ENCODE results near the gene MAP1A.

Gene MAP1A

GRCh38 chr15:43510200-43511011, 7.0 kb upstream of the MAP1A start:
- Histone ChIP-seq H3K9ac (peak overlapping the region; percentile 79), H3K9me3 (no peaks in the 10 kb centered on the region), H3K27ac (peak overlapping the region; percentile 83), H3K4me1 (peaks cover 63% of the 10 kb centered on the region), H3K4me2 (peak overlapping the region; percentile 99), H3K4me3 (peak overlapping the region; percentile 70), H4K20me1 (no peaks in the 10 kb centered on the region), H3K36me3 (no peaks in the 10 kb centered on the region), H3K27me3 (no peaks in the 10 kb centered on the region)
- no peak for TF ChIP-seq Cebpa-rat (IDR thresholded peaks at IDR 0.05)

- H4K20me1 ChIP-seq, result no peaks in the 10 kb centered on the region
- no peaks in the 10 kb centered on the region for H3K9me3 ChIP-seq
- no peak overlapping the region for H3K27ac ChIP-seq
- no peaks in the 10 kb centered on the region for H3K36me3 ChIP-seq
- H3K4me3 ChIP-seq, result peak overlapping the region; percentile 70
- TF ChIP-seq Cebpa-rat (IDR thresholded peaks at IDR 0.05), result no peak
- no peaks in the 10 kb centered on the region for H3K27me3 ChIP-seq
- peaks cover 72% of the 10 kb centered on the region for H3K4me1 ChIP-seq
- H3K4me2 ChIP-seq, result peak overlapping the region; percentile 99
- peak overlapping the region; percentile 44; the same call in 1 of the 2 replicates for H3K9ac ChIP-seq
Measured at GRCh38 chr15:43511012-43511885, 6.2 kb upstream of the MAP1A start.

- Histone ChIP-seq H3K27me3 (no peaks in the 10 kb centered on the region), H3K4me2 (peak overlapping the region; percentile 99), H3K4me3 (peak overlapping the region; percentile 46; the same call in 1 of the 2 replicates), H4K20me1 (no peaks in the 10 kb centered on the region), H3K27ac (peak overlapping the region; percentile 85), H3K36me3 (no peaks in the 10 kb centered on the region), H3K4me1 (peaks cover 77% of the 10 kb centered on the region), H3K9ac (peak overlapping the region; percentile 26; the same call in 1 of the 2 replicates), H3K9me3 (no peaks in the 10 kb centered on the region)
- no peak for TF ChIP-seq Cebpa-rat (IDR thresholded peaks at IDR 0.05)
Measured at GRCh38 chr15:43513550-43513949, 3.9 kb upstream of the MAP1A start.

GRCh38 chr15:43514241-43515057, 3.0 kb upstream of the MAP1A start:
- no peaks in the 10 kb centered on the region for H3K36me3 ChIP-seq
- H4K20me1 ChIP-seq, result no peaks in the 10 kb centered on the region
- peak overlapping the region; percentile 85 for H3K27ac ChIP-seq
- H3K27me3 ChIP-seq, result no peaks in the 10 kb centered on the region
- peak overlapping the region; percentile 46 for H3K4me3 ChIP-seq
- TF ChIP-seq Cebpa-rat (IDR thresholded peaks at IDR 0.05), result no peak
- peak overlapping the region; percentile 26; the same call in 1 of the 2 replicates for H3K9ac ChIP-seq
- H3K4me1 ChIP-seq, result peaks cover 76% of the 10 kb centered on the region
- H3K9me3 ChIP-seq, result no peaks in the 10 kb centered on the region
- H3K4me2 ChIP-seq, result peak overlapping the region; percentile 99

- Histone ChIP-seq H3K9ac (peak overlapping the region; percentile 81; the same call in 1 of the 2 replicates), H3K9me3 (no peaks in the 10 kb centered on the region), H3K27me3 (no peaks in the 10 kb centered on the region), H4K20me1 (no peaks in the 10 kb centered on the region), H3K4me2 (peak overlapping the region; percentile 99), H3K27ac (peak overlapping the region; percentile 85), H3K4me3 (peak overlapping the region; percentile 80; the same call in 1 of the 2 replicates), H3K4me1 (peaks cover 85% of the 10 kb centered on the region), H3K36me3 (peaks cover 4% of the 10 kb centered on the region)
- no peak for TF ChIP-seq Cebpa-rat (IDR thresholded peaks at IDR 0.05)
Measured at GRCh38 chr15:43515741-43516140, 1.7 kb upstream of the MAP1A start.

GRCh38 chr15:43516185-43516584, 1.2 kb upstream of the MAP1A start:
- H3K36me3 ChIP-seq, result peaks cover 9% of the 10 kb centered on the region
- H3K4me1 ChIP-seq, result peaks cover 85% of the 10 kb centered on the region
- H3K9ac ChIP-seq, result peak overlapping the region; percentile 81
- H3K27me3 ChIP-seq, result no peaks in the 10 kb centered on the region
- peak overlapping the region; percentile 99 for H3K4me2 ChIP-seq
- no peaks in the 10 kb centered on the region for H3K9me3 ChIP-seq
- H3K4me3 ChIP-seq, result peak overlapping the region; percentile 80
- no peak for TF ChIP-seq Cebpa-rat (IDR thresholded peaks at IDR 0.05)
- H4K20me1 ChIP-seq, result no peaks in the 10 kb centered on the region
- peak overlapping the region; percentile 85 for H3K27ac ChIP-seq

GRCh38 chr15:43516801-43517353, 531 bp upstream of the MAP1A start:
- H3K9ac ChIP-seq, result peak overlapping the region; percentile 81
- peak overlapping the region; percentile 99 for H3K4me2 ChIP-seq
- no peaks in the 10 kb centered on the region for H3K27me3 ChIP-seq
- peaks cover 78% of the 10 kb centered on the region for H3K4me1 ChIP-seq
- no peak for TF ChIP-seq Cebpa-rat (IDR thresholded peaks at IDR 0.05)
- peaks cover 2% of the 10 kb centered on the region for H3K9me3 ChIP-seq
- H4K20me1 ChIP-seq, result no peaks in the 10 kb centered on the region
- H3K36me3 ChIP-seq, result peaks cover 16% of the 10 kb centered on the region
- peak overlapping the region; percentile 85 for H3K27ac ChIP-seq
- H3K4me3 ChIP-seq, result peak overlapping the region; percentile 80

GRCh38 chr15:43518197-43518761, 871 bp downstream of the MAP1A start:
- 0 out of 2 replicates have a peak, but pooled peaks cover 5% of the 10 kb centered on the region for H4K20me1 ChIP-seq
- H3K4me2 ChIP-seq, result peak overlapping the region; percentile 99
- H3K27ac ChIP-seq, result peak overlapping the region; percentile 94
- H3K4me3 ChIP-seq, result peak overlapping the region; percentile 80
- peak overlapping the region; percentile 81 for H3K9ac ChIP-seq
- peaks cover 12% of the 10 kb centered on the region for H3K9me3 ChIP-seq
- H3K4me1 ChIP-seq, result peaks cover 77% of the 10 kb centered on the region
- H3K27me3 ChIP-seq, result no peaks in the 10 kb centered on the region
- peaks cover 30% of the 10 kb centered on the region for H3K36me3 ChIP-seq
- no peak for TF ChIP-seq Cebpa-rat (IDR thresholded peaks at IDR 0.05)
